Gastrocnemius medialis (tissue), 4 donors: Measurements from ENCODE around the gene POLR1H. TPM values are rescaled to one million over a fixed set of nuclear protein-coding genes. Genes with fewer than 3 reads are reported as not detected.

ENCODE experiments used
- ATAC-seq, 2 donors: fragments of 150-250 bp; one replicate each; pipeline ENCODE4 v1.9.1; 2016
- DNase-seq, 2 donors: peaks; one replicate each; pipeline ENCODE4 v3.0.0-alpha.2; 2019
- H3K27ac ChIP-seq, 4 donors: fragments of 200-600 bp; sonication (generic); 1 replicate in 1 of 4; 2 replicates in 3 of 4; pipeline ENCODE4 v1.5.1; 2016 to 2018; ENCODE audit warnings: mild to moderate bottlenecking in 2 of 4, moderate library complexity in 1 of 4
- H3K27me3 ChIP-seq, 3 donors: fragments of 200-600 bp; sonication (generic) in 2 of 3; 1 replicate in 1 of 3; 2 replicates in 2 of 3; pipeline versions ENCODE4 v1.5.1 to v1.6.0; 2016 to 2019; ENCODE audit warnings: mild to moderate bottlenecking in 1 of 3, moderate library complexity in 1 of 3
- H3K36me3 ChIP-seq, 2 donors: fragments of 200-600 bp; sonication (generic) in 1 of 2; one replicate each; pipeline ENCODE4 v1.5.1; 2017 to 2018
- H3K4me1 ChIP-seq, 2 donors: fragments of 200-600 bp; sonication (generic) in 1 of 2; one replicate each; pipeline ENCODE4 v1.5.1; 2016 to 2017; ENCODE audit warnings: mild to moderate bottlenecking in 2 of 2
- H3K4me3 ChIP-seq, 4 donors: fragments of 200-600 bp; sonication (generic) in 3 of 4; 1 replicate in 1 of 4; 2 replicates in 3 of 4; pipeline ENCODE4 v1.5.1; 2016 to 2019; ENCODE audit warnings: mild to moderate bottlenecking in 2 of 4
- H3K9me3 ChIP-seq, 3 donors: fragments of 200-600 bp; sonication (generic) in 2 of 3; 1 replicate in 1 of 3; 2 replicates in 2 of 3; pipeline ENCODE4 v1.5.1; 2016 to 2019
- POLR2A ChIP-seq, 2 donors: fragments of 450-650 bp; IDR thresholded peaks; one replicate each; pipeline ENCODE4 v1.6.1; 2017; ENCODE audit warnings: antibody characterized with exemption in 2 of 2, mild to moderate bottlenecking in 2 of 2, moderate library complexity in 2 of 2
- in situ Hi-C, 4 donors: fragments of 200-750 bp; cut with MboI; loops; one replicate each; pipeline versions ENCODE4 v1.15.0 to v1.8.0; 2017; ENCODE audit warnings: low sequenced_read_pairs in 4 of 4
- intact Hi-C: fragments of 100-400 bp; cut with DNase I; formaldehyde crosslinking; loops from one replicate; pipeline ENCODE4 v1.15.1; 2023; ENCODE audit warnings: low total_unique reads
- total RNA-seq, 4 donors: library from RNA; depleted of rRNA; stranded (reverse); fragments of >200 nt; gene quantifications; one replicate each; pipeline versions ENCODE4 v1.1.0 to v1.2.3, GENCODE V29; 2016
- TF ChIP-seq, protein P1 (sequence below), 5 experiments: fragments of 450-650 bp in 3 of 5; fragments of 200-600 bp in 2 of 5; sonication (generic) in 2 of 5; IDR thresholded peaks in 4 of 5; conservative IDR thresholded peaks in 1 of 5; 1 replicate in 4 of 5; 2 replicates in 1 of 5; pipeline ENCODE4 v1.5.1; 2016 to 2019; ENCODE audit warnings: antibody characterized with exemption in 5 of 5, mild to moderate bottlenecking in 3 of 5, moderate library complexity in 3 of 5

The POLR1H gene, protein sequence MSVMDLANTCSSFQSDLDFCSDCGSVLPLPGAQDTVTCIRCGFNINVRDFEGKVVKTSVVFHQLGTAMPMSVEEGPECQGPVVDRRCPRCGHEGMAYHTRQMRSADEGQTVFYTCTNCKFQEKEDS
- total RNA-seq = 10 to 100 TPM; 23.8 to 41.6 (median 27.9) TPM

DNA sequence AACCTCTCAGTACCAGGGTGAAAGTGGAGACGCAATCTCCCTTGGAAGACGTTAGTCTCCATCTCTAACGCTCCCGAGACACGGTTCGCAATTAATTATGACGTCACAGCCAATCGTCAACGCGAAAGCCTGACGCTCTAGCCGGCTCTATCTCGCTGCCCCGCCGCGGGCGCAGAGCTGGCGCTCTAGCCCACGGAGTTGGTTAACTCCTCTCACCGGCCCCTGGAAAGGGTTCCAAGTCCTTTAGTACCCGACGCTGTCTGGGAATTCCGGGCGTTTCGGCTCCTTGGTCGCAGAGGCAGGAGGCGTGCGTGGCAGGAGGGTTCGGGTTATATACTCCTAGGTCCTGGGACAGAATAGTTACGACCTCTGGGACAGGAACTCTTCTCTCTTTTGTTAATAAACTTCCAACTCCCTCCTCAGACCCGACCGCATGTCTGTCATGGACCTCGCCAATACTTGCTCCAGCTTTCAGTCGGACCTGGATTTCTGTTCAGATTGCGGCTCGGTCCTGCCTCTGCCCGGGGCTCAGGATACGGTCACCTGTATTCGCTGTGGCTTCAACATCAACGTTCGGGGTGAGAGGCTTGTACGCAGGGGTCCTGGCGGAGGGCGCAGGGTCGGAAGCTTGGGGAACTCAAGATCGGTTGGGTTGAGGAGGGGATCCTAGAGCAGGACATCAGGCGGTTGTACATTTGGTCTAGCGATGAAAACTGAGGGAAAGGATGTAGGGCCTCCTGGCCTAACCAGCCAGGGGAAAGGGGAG, at the start of gene POLR1H:
Gene POLR1H, plus strand, starts transcription at position 174 of the 766 bp plus-strand sequence. Its CDS starts 260 bp downstream, at position 434.
- intact Hi-C loops = loop anchor here (2.0 to 10.0 kb wide), 3 partner anchors 152 to 1914 kb away; partner anchors contain the start of genes ATP6V1G2, DDX39B, DXO and NFKBIL1

DNA sequence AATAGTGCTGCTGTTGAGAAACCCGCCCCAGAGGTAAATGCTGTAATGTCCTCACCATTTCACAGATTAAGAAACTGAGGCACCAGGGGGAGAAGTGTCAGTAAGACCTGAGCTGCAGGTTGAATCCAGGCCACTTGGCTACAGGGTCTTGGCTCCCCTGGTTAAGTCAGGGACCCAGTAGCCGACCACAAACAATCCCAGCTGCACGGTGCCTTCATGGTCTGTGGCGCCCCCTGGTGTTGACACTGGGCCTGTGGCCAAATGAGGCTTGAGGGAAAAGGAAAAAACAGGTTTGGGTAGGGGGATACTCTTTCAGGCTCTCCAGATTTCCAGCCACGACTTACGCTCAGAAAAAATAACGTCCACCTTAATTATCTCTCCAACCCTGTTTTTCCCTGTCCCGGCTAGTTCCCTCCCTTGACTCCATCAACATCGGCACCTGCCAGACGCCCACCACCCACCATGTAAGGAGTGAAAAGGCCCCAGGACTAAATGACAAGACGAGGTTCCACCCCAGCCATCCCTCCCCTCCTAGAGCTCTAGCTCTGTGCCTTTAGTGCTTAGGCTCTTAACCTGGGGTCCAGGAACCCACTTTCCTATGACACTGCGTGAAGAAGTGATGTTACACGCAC, 47.7 kb upstream of the POLR1H start:
- TF ChIP-seq, protein P1, sequence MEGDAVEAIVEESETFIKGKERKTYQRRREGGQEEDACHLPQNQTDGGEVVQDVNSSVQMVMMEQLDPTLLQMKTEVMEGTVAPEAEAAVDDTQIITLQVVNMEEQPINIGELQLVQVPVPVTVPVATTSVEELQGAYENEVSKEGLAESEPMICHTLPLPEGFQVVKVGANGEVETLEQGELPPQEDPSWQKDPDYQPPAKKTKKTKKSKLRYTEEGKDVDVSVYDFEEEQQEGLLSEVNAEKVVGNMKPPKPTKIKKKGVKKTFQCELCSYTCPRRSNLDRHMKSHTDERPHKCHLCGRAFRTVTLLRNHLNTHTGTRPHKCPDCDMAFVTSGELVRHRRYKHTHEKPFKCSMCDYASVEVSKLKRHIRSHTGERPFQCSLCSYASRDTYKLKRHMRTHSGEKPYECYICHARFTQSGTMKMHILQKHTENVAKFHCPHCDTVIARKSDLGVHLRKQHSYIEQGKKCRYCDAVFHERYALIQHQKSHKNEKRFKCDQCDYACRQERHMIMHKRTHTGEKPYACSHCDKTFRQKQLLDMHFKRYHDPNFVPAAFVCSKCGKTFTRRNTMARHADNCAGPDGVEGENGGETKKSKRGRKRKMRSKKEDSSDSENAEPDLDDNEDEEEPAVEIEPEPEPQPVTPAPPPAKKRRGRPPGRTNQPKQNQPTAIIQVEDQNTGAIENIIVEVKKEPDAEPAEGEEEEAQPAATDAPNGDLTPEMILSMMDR (IDR thresholded peaks at IDR 0.05 in 4 of 5, conservative IDR thresholded peaks at IDR 0.05 in 1 of 5) = peak; percentile 25 to 97 (median 71)
- TF ChIP-seq POLR2A (IDR thresholded peaks at IDR 0.05) = no peak
- Histone ChIP-seq H3K4me1 (no peaks in the 10 kb centered on the region), H3K27ac (no peak overlapping the region), H3K9me3 (no peaks in the 10 kb centered on the region), H3K36me3 (no peaks in the 10 kb centered on the region), H3K4me3 (no peak overlapping the region), H3K27me3 (peaks cover 10 to 16% (median 12%) of the 10 kb centered on the region in 3 donors)
- in situ Hi-C loops = loop anchor here in 1 of 4 donors (5.0 kb wide), 1 partner anchor 166 kb away; no protein-coding TSS in a partner anchor
- intact Hi-C loops = loop anchor here (1.0 kb wide), 1 partner anchor 165 kb away; no protein-coding TSS in a partner anchor
- DNase-seq (no peak), ATAC-seq (peak; percentile 39 to 58)

More for the DNA sequence above, at the start of gene POLR1H:
- H3K9me3 ChIP-seq = no peaks in the 10 kb centered on the region
- in situ Hi-C loops = loop anchor here in 2 of 4 donors (25.0 kb wide), 1 partner anchor 276 kb away; the partner anchor contains the start of genes RPP21 (in 2 of the 2) and TRIM39 (in 2 of the 2)
- peak within 1 kb of the TSS; percentile 80 to 98 (median 88) for H3K4me3 ChIP-seq
- TF ChIP-seq, protein P1 (IDR thresholded peaks at IDR 0.05 in 4 of 5, conservative IDR thresholded peaks at IDR 0.05 in 1 of 5) = no peak
- peak; percentile 87 for TF ChIP-seq POLR2A (IDR thresholded peaks at IDR 0.05)
- H3K36me3 ChIP-seq = peaks cover 0 to 33% of the 10 kb centered on the region in 2 donors
- H3K27me3 ChIP-seq = no peaks in the 10 kb centered on the region
- H3K27ac ChIP-seq = peak within 1 kb of the TSS; percentile 92 to 97 (median 95)
- peak; percentile 90 to 92 for DNase-seq
- peak; percentile 97 to 98 for ATAC-seq
- H3K4me1 ChIP-seq = peaks cover 27 to 29% of the 10 kb centered on the region in 2 donors

DNA sequence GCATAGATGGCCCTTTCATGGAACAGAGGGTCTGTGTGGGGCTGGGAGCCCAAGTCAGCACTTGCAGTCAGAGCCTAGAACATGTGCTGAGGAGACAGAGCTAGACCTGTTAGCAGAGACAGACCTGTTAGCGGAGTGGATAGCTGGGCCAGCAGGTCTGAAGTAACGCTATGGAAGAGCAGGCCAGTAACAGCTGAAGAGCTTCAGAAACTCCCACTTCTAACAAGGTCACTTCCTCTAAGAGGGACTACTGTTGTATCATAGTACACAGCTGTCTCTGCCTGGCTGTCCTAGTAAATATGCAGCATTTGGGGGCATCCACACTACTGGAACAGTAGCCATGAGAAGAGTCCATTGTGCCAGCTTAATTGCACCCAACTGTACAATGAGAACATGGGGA, 41.2 kb upstream of the POLR1H start:
- no peak for ATAC-seq
- Histone ChIP-seq H3K27ac (no peak overlapping the region), H3K9me3 (no peaks in the 10 kb centered on the region), H3K36me3 (peaks cover 0 to 11% of the 10 kb centered on the region in 2 donors), H3K4me3 (no peak overlapping the region), H3K27me3 (no peaks in the 10 kb centered on the region), H3K4me1 (no peaks in the 10 kb centered on the region)
- intact Hi-C loops (no loop called here), in situ Hi-C loops (no loop called here)
- DNase-seq = no peak
- TF ChIP-seq, protein P1 (IDR thresholded peaks at IDR 0.05 in 4 of 5, conservative IDR thresholded peaks at IDR 0.05 in 1 of 5) = no peak
- no peak for TF ChIP-seq POLR2A (IDR thresholded peaks at IDR 0.05)

DNA sequence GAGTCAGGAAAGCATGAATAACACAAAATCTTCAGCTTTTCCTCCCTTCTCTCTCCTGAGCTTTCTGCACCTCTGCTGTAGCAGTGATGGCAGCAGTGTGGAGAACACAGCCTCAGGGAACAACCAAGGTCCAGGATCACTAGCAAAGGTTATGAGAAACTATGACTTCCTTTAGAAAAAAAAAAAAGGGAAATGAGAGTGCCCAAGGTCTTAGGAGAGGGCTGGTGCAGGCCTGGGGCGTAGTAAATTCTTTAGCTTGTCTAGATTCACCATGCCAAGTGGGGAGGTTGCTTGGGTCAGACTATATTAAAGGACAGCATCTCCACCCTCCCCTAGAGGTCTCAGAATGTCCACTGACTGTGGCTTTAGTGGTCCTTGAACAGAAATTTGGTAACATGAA, 40.4 kb upstream of the POLR1H start:
- no peaks in the 10 kb centered on the region for H3K4me1 ChIP-seq
- peaks cover 0 to 11% of the 10 kb centered on the region in 2 donors for H3K36me3 ChIP-seq
- no peaks in the 10 kb centered on the region for H3K27me3 ChIP-seq
- H3K9me3 ChIP-seq = no peaks in the 10 kb centered on the region
- no peak overlapping the region for H3K27ac ChIP-seq
- in situ Hi-C loops (no loop called here), intact Hi-C loops (no loop called here)
- DNase-seq = no peak
- no peak for ATAC-seq
- H3K4me3 ChIP-seq = no peak overlapping the region
- TF ChIP-seq, protein P1 (IDR thresholded peaks at IDR 0.05 in 4 of 5, conservative IDR thresholded peaks at IDR 0.05 in 1 of 5) = no peak
- no peak for TF ChIP-seq POLR2A (IDR thresholded peaks at IDR 0.05)
